Measurements from ENCODE around the gene C4B. TPM values are rescaled to one million over a fixed set of nuclear protein-coding genes. Genes with fewer than 3 reads are reported as not detected.
"Not testable (repeated sequence)": the region's sequence is repeated elsewhere in the genome, so short reads cannot be mapped to it uniquely, and the experiment has no call there.

The C4B gene
- polyA plus RNA-seq (2011; rRNA removed), result 1.2 and 1.3 TPM in 2 replicates
- 1.00 and 1.4 TPM in 2 replicates for polyA plus RNA-seq (2012; cell fraction: cytosol; rRNA removed)
- polyA plus RNA-seq (2012; cell fraction: nucleus; rRNA removed), result 6.1 TPM in 2 replicates
- polyA plus RNA-seq (2017; fragmentation: RNase III; extraction: RNeasy Plus Mini Kit Qiagen cat#74134 plus additional on column Dnase treatment), result 1.0 to 1.3 TPM (median 1.3 TPM) in 3 replicates
- 1.1 and 1.2 TPM in 2 replicates for polyA minus RNA-seq (2011; rRNA and poly(A)+ RNA removed)

DNA sequence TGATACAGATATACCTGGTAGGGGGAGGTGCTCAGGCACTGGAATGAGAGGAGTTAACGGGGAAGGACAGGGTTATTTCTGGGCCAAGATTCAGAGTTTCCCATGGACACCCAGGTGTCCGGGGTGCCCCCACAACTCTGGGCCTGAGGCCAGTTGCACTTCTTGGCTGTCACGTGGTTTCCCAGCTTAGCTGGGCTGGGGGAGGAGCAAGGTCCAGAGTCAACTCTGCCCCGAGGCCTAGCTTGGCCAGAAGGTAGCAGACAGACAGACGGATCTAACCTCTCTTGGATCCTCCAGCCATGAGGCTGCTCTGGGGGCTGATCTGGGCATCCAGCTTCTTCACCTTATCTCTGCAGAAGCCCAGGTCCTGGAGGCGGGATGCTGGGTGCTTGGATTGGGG, at the start of gene C4B:
TSS of gene C4B (plus strand) at position 249 of the 400 bp plus-strand sequence. CDS start at position 300, 51 bp downstream.
- FAIRE-seq, CTCF ChIA-PET: not testable (repeated sequence)
- WGBS (ENCODE audit: missing lambda C conversion rate), result no CpG with 5 or more reads among the region's 6 CpGs

DNA sequence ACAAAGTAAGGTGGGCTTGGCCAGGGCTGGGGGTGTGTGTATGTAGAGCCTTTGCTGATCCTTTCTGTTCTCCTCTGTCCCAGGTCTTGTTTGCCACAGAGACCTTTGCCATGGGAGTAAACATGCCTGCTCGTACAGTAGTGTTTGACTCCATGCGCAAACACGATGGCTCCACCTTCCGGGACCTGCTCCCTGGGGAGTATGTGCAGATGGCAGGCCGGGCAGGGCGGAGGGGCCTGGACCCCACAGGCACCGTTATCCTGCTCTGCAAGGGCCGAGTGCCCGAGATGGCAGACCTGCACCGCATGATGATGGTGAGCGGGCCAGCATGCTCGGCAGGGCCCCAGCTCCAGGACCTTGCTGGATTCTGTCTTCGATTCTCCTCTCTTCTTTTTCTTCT, 48.9 kb upstream of the C4B start:
- WGBS (ENCODE audit: missing lambda C conversion rate), result 95% methylated on average over 11 of the region's 13 CpGs
- ATAC-seq, result no peak
- FAIRE-seq, result no peak
- no peak for TF ChIP-seq KDM1A (IDR thresholded peaks at IDR 0.05; ENCODE audit: low read depth)
- TF ChIP-seq PHF8 (IDR thresholded peaks at IDR 0.05; ENCODE audit: borderline replicate concordance, low read depth), result no peak
- no peak for TF ChIP-seq ZC3H11A (IDR thresholded peaks at IDR 0.05)
- TF ChIP-seq, protein P1, sequence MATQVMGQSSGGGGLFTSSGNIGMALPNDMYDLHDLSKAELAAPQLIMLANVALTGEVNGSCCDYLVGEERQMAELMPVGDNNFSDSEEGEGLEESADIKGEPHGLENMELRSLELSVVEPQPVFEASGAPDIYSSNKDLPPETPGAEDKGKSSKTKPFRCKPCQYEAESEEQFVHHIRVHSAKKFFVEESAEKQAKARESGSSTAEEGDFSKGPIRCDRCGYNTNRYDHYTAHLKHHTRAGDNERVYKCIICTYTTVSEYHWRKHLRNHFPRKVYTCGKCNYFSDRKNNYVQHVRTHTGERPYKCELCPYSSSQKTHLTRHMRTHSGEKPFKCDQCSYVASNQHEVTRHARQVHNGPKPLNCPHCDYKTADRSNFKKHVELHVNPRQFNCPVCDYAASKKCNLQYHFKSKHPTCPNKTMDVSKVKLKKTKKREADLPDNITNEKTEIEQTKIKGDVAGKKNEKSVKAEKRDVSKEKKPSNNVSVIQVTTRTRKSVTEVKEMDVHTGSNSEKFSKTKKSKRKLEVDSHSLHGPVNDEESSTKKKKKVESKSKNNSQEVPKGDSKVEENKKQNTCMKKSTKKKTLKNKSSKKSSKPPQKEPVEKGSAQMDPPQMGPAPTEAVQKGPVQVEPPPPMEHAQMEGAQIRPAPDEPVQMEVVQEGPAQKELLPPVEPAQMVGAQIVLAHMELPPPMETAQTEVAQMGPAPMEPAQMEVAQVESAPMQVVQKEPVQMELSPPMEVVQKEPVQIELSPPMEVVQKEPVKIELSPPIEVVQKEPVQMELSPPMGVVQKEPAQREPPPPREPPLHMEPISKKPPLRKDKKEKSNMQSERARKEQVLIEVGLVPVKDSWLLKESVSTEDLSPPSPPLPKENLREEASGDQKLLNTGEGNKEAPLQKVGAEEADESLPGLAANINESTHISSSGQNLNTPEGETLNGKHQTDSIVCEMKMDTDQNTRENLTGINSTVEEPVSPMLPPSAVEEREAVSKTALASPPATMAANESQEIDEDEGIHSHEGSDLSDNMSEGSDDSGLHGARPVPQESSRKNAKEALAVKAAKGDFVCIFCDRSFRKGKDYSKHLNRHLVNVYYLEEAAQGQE (IDR thresholded peaks at IDR 0.05), result no peak
- no peak for TF ChIP-seq MAX (IDR thresholded peaks at IDR 0.05)
- no peak for TF ChIP-seq BHLHE40 (IDR thresholded peaks at IDR 0.05; ENCODE audit: low read depth, low read length)
- no peak for TF ChIP-seq ESRRA (IDR thresholded peaks at IDR 0.05; ENCODE audit: borderline replicate concordance, low read length)
- no peak for TF ChIP-seq HOXB5 (CRISPR knock-in tag; IDR thresholded peaks at IDR 0.05)
- TF ChIP-seq ZSCAN20 (CRISPR knock-in tag; IDR thresholded peaks at IDR 0.05), result no peak
- H3K4me1 ChIP-seq, result peaks cover 4% of the 10 kb centered on the region; the same call in 1 of the 3 replicates
- H3K4me2 ChIP-seq, result no peak overlapping the region
- H3K9me3 ChIP-seq, result no peaks in the 10 kb centered on the region
- H3K4me3 ChIP-seq, result no peak overlapping the region
- ChIA-PET CTCF (interaction anchor here (0.6 to 1.4 kb wide), 4 partner anchors 14 to 367 kb away, joined by 3 to 9 read pairs (median 3); no protein-coding TSS in a partner anchor), POLR2A (no interaction called here)
- no peak for DNase-seq (ENCODE audit: low read depth in 1 of 2, low spot score in 1 of 2)
- no peak overlapping the region for H3K27ac ChIP-seq

More for the DNA sequence above, at the start of gene C4B:
- POLR2A ChIA-PET; ATAC-seq; H3K4me2 ChIP-seq; H3K27ac ChIP-seq; H3K4me3 ChIP-seq; H3K4me1 ChIP-seq; DNase-seq (ENCODE audit: low read depth in 1 of 2, low spot score in 1 of 2); H3K9me3 ChIP-seq: not testable (repeated sequence)

DNA sequence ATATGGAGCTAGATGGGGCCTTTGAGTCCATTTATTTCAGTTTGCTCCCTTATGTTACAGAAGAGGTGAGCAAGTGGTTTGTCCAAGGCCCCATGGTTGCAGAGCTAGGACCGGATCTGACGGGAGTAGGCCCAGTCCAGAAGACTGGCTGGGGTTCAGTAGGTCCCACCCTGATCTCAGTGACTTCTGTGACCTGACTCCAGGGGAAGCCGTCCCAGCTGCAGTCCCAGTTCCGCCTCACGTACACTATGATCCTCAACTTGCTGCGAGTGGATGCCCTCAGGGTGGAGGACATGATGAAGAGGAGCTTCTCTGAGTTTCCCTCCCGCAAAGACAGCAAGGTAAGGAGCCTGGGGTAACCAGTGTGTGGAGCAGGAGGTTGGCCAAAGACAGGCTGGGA, 48.1 kb upstream of the C4B start:
- ATAC-seq (no peak), DNase-seq (ENCODE audit: low read depth in 1 of 2, low spot score in 1 of 2) (no peak), FAIRE-seq (no peak)
- Histone ChIP-seq H3K9me3 (no peaks in the 10 kb centered on the region), H3K4me2 (no peak overlapping the region), H3K4me3 (no peak overlapping the region), H3K27ac (no peak overlapping the region), H3K4me1 (peaks cover 9% of the 10 kb centered on the region; the same call in 1 of the 3 replicates)
- WGBS (ENCODE audit: missing lambda C conversion rate), result 93% methylated on average over 7 of the region's 7 CpGs
- POLR2A ChIA-PET, result no interaction called here
- CTCF ChIA-PET, result interaction anchor here (1.2 to 1.4 kb wide), 2 partner anchors 14 to 368 kb away, joined by 3 to 9 read pairs; no protein-coding TSS in a partner anchor
- no peak for TF ChIP-seq RFX5 (IDR thresholded peaks at IDR 0.05)

DNA sequence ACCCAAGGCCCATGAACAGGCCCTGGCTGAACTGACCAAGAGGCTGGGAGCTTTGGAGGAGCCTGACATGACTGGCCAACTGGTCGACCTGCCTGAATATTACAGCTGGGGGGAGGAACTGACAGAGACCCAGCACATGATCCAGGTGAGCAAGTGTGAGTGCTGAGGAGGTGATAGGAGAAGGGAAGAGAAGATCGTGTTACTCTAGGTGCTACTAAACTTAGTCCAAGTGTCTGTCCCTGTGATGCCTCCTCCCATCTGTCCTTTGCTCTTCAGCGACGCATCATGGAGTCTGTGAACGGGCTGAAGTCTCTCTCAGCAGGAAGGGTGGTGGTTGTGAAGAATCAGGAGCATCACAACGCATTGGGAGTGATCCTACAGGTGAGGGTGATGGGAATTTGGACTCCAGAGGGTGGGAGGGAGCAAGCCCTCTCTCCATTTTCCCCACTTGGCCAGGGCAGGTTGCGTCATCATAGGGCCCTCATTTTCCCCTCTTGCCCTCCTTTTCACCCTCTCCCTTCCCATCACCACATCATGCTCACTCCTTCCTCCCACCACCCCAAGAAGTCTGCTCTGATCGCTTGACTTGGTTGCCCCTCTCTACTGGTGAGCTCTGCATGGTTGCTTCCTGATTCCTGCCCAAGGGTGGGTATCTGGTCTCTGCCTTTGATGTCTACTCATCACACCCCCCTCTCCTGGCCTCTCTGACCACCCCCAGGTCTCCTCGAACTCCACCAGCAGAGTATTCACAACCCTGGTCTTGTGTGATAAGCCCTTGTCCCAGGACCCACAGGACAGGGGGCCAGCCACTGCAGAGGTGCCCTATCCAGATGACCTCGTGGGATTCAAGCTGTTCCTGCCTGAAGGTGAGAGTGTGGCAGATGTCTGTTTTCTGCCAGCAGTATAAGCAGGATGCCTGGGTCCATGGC, 47.3 kb upstream of the C4B start:
- TF ChIP-seq ZNF302 (CRISPR knock-in tag; IDR thresholded peaks at IDR 0.05) (no peak), FOXS1 (CRISPR knock-in tag; IDR thresholded peaks at IDR 0.05) (no peak), EHF (CRISPR knock-in tag; IDR thresholded peaks at IDR 0.05) (no peak), MAFK (IDR thresholded peaks at IDR 0.05; ENCODE audit: partially characterized antibody) (no peak), RCOR1 (IDR thresholded peaks at IDR 0.05; ENCODE audit: low read depth, low read length) (no peak), MAZ (IDR thresholded peaks at IDR 0.05; ENCODE audit: borderline replicate concordance, low read depth, low read length) (no peak), POLR2A (IDR thresholded peaks at IDR 0.05; ENCODE audit: low read length) (no peak), HOXB13 (CRISPR knock-in tag; IDR thresholded peaks at IDR 0.05; ENCODE audit: low read depth) (no peak), KDM5A (IDR thresholded peaks at IDR 0.05) (no peak), RFX5 (IDR thresholded peaks at IDR 0.05) (no peak), ZFP36 (IDR thresholded peaks at IDR 0.05; ENCODE audit: borderline replicate concordance, partially characterized antibody) (no peak), KDM1A (IDR thresholded peaks at IDR 0.05; ENCODE audit: low read depth) (no peak), EP300 (IDR thresholded peaks at IDR 0.05) (no peak), MYC (IDR thresholded peaks at IDR 0.05; ENCODE audit: borderline replicate concordance, low read length) (no peak), EHMT2 (IDR thresholded peaks at IDR 0.05; ENCODE audit: low read depth) (no peak), HOXA7 (CRISPR knock-in tag; IDR thresholded peaks at IDR 0.05) (no peak)
- no peak overlapping the region for H3K27ac ChIP-seq
- 90% methylated on average over 10 of the region's 10 CpGs for WGBS (ENCODE audit: missing lambda C conversion rate)
- DNase-seq (ENCODE audit: low read depth in 1 of 2, low spot score in 1 of 2) (no peak), FAIRE-seq (no peak), ATAC-seq (no peak)
- no peak overlapping the region for H3K4me3 ChIP-seq
- H3K4me1 ChIP-seq, result peaks cover 9% of the 10 kb centered on the region; the same call in 1 of the 3 replicates
- ChIA-PET CTCF (interaction anchor here (1.4 kb wide), 1 partner anchor 15 kb away, joined by 9 read pairs; no protein-coding TSS in a partner anchor), POLR2A (no interaction called here)
- H3K4me2 ChIP-seq, result no peak overlapping the region
- H3K9me3 ChIP-seq, result no peaks in the 10 kb centered on the region
